Measurements from ENCODE around the gene TBC1D22A.

The TBC1D22A gene

DNA sequence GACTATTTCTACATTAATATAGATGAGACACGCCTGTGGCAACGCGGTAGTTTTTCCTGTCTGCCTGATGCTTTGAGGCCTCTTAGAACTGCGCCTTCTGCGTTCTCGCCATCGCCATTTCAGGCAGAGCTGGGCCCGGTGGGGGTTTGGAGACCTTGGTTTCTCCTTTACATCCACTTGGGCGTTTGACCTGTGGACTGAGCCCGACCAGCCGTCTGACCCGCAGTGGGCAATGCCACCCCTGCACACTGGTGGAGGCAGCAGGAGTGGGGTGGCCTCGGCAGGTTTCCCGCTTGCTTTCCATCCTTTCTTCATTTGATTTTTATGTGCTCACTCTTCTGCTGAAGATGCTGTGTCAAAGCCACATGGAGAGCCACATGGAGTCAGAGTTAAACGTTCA lies 130.4 kb downstream of the TBC1D22A start:
- no peak overlapping the region for H3K23ac ChIP-seq (ENCODE audit: low read length)
- no peak for DNase-seq
- no peak overlapping the region for H2AK5ac ChIP-seq (ENCODE audit: low read length)
- H3K79me1 ChIP-seq (ENCODE audit: low read length) = no peaks in the 10 kb centered on the region
- no peak overlapping the region for H2BK15ac ChIP-seq (replicated peaks; ENCODE audit: low read depth)
- H3K18ac ChIP-seq (ENCODE audit: low read length) = no peak overlapping the region
- H3K4ac ChIP-seq (ENCODE audit: low read depth, low read length) = no peak overlapping the region
- H3K56ac ChIP-seq (ENCODE audit: low read length) = no peak overlapping the region
- no peak overlapping the region for H2BK5ac ChIP-seq (ENCODE audit: low read length)
- no peak overlapping the region for H3K4me2 ChIP-seq (ENCODE audit: low read length)
- H4K5ac ChIP-seq (ENCODE audit: low read length) = no peak overlapping the region
- no peak overlapping the region for H2BK120ac ChIP-seq (ENCODE audit: low read depth, low read length)
- H3K27me3 ChIP-seq (ENCODE audit: insufficient read depth, low read length, poor library complexity) = no peaks in the 10 kb centered on the region
- H3K9ac ChIP-seq (ENCODE audit: low read length) = no peak overlapping the region
- H3K36me3 ChIP-seq (ENCODE audit: control insufficient read depth, insufficient read depth, low read length) = no peaks in the 10 kb centered on the region
- no peaks in the 10 kb centered on the region for H3K79me2 ChIP-seq (ENCODE audit: control insufficient read depth, insufficient read depth, low read length)
- no CpG with 5 or more reads among the region's 15 CpGs for WGBS (ENCODE audit: extremely low coverage, insufficient coverage, low lambda C conversion rate)
- H4K8ac ChIP-seq (ENCODE audit: low read depth, low read length) = no peak overlapping the region
- H3K27ac ChIP-seq (ENCODE audit: low read depth, low read length) = no peak overlapping the region
- H3K4me1 ChIP-seq (ENCODE audit: control insufficient read depth, low read depth, low read length) = no peaks in the 10 kb centered on the region
- no peak overlapping the region for H3K4me3 ChIP-seq (ENCODE audit: low read length)

GRCh38 chr22:46893281-46894020 lies 131.0 kb downstream of the TBC1D22A start:
- no peaks in the 10 kb centered on the region for H3K27me3 ChIP-seq (ENCODE audit: insufficient read depth, low read length, poor library complexity)
- no peak for DNase-seq
- H3K56ac ChIP-seq (ENCODE audit: low read length) = no peak overlapping the region
- no peaks in the 10 kb centered on the region for H3K36me3 ChIP-seq (ENCODE audit: control insufficient read depth, insufficient read depth, low read length)
- H3K23ac ChIP-seq (ENCODE audit: low read length) = no peak overlapping the region
- WGBS (ENCODE audit: extremely low coverage, insufficient coverage, low lambda C conversion rate) = no CpG with 5 or more reads among the region's 10 CpGs
- no peak overlapping the region for H3K4ac ChIP-seq (ENCODE audit: low read depth, low read length)
- H2BK120ac ChIP-seq (ENCODE audit: low read depth, low read length) = no peak overlapping the region
- no peak overlapping the region for H2BK5ac ChIP-seq (ENCODE audit: low read length)
- H3K79me1 ChIP-seq (ENCODE audit: low read length) = no peaks in the 10 kb centered on the region
- no peak overlapping the region for H3K27ac ChIP-seq (ENCODE audit: low read depth, low read length)
- H4K5ac ChIP-seq (ENCODE audit: low read length) = no peak overlapping the region
- no peak overlapping the region for H2AK5ac ChIP-seq (ENCODE audit: low read length)
- no peaks in the 10 kb centered on the region for H3K4me1 ChIP-seq (ENCODE audit: control insufficient read depth, low read depth, low read length)
- no peak overlapping the region for H3K9ac ChIP-seq (ENCODE audit: low read length)
- no peak overlapping the region for H3K4me3 ChIP-seq (ENCODE audit: low read length)
- H3K79me2 ChIP-seq (ENCODE audit: control insufficient read depth, insufficient read depth, low read length) = no peaks in the 10 kb centered on the region
- H2BK15ac ChIP-seq (replicated peaks; ENCODE audit: low read depth) = no peak overlapping the region
- no peak overlapping the region for H4K8ac ChIP-seq (ENCODE audit: low read depth, low read length)
- H3K18ac ChIP-seq (ENCODE audit: low read length) = no peak overlapping the region
- no peak overlapping the region for H3K4me2 ChIP-seq (ENCODE audit: low read length)

GRCh38 chr22:46894081-46894671 lies 131.7 kb downstream of the TBC1D22A start:
- DNase-seq = no peak
- no peaks in the 10 kb centered on the region for H3K79me1 ChIP-seq (ENCODE audit: low read length)
- WGBS (ENCODE audit: extremely low coverage, insufficient coverage, low lambda C conversion rate) = no CpG with 5 or more reads among the region's 12 CpGs
- no peaks in the 10 kb centered on the region for H3K27me3 ChIP-seq (ENCODE audit: insufficient read depth, low read length, poor library complexity)
- H3K4ac ChIP-seq (ENCODE audit: low read depth, low read length) = no peak overlapping the region
- no peak overlapping the region for H3K27ac ChIP-seq (ENCODE audit: low read depth, low read length)
- H3K56ac ChIP-seq (ENCODE audit: low read length) = no peak overlapping the region
- H3K79me2 ChIP-seq (ENCODE audit: control insufficient read depth, insufficient read depth, low read length) = no peaks in the 10 kb centered on the region
- H3K23ac ChIP-seq (ENCODE audit: low read length) = no peak overlapping the region
- H3K9ac ChIP-seq (ENCODE audit: low read length) = no peak overlapping the region
- H3K18ac ChIP-seq (ENCODE audit: low read length) = no peak overlapping the region
- H4K5ac ChIP-seq (ENCODE audit: low read length) = no peak overlapping the region
- H3K4me2 ChIP-seq (ENCODE audit: low read length) = no peak overlapping the region
- H2AK5ac ChIP-seq (ENCODE audit: low read length) = no peak overlapping the region
- no peak overlapping the region for H2BK15ac ChIP-seq (replicated peaks; ENCODE audit: low read depth)
- H3K4me3 ChIP-seq (ENCODE audit: low read length) = no peak overlapping the region
- H3K4me1 ChIP-seq (ENCODE audit: control insufficient read depth, low read depth, low read length) = no peaks in the 10 kb centered on the region
- no peak overlapping the region for H2BK120ac ChIP-seq (ENCODE audit: low read depth, low read length)
- H3K36me3 ChIP-seq (ENCODE audit: control insufficient read depth, insufficient read depth, low read length) = no peaks in the 10 kb centered on the region
- H2BK5ac ChIP-seq (ENCODE audit: low read length) = no peak overlapping the region
- H4K8ac ChIP-seq (ENCODE audit: low read depth, low read length) = no peak overlapping the region

DNA sequence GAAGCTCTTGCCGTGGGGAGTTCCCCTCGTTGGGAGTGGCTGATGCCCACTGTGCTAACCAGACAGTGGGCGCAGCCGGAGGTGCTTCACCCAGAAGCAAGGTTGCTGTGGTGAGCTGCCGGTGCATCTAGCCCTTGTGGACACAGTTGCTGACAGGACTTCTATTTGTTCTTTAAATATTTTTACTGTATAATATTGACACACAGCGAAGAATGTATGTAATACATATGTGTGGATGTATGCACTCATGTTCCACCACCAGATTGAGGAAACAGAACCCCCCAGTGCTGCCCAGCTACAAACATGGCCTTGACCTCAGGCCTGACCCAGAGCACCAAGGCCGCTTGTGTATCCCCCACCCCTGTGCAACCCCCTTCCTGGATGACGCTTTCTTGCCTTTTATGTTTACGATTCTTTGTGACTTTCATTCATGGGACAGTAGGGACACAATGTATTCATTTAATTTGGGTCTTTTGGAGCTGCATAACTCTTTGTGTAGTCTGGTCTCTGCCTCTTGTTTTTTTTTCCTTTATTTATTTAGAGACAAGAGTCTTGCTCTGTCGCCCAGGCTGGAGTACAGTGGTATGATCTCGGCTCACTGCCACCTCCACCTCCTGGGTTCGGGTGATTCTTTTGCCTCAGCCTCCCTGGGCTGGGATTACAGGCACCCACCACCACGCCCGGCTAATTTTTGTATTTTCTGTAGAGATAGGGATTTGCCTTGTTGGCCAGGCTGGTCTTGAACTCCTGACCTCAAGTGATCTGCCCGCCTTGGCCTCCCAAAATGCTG lies 132.6 kb downstream of the TBC1D22A start:
- Histone ChIP-seq H2BK15ac (replicated peaks; ENCODE audit: low read depth) (no peak overlapping the region), H4K8ac (ENCODE audit: low read depth, low read length) (no peak overlapping the region), H3K79me1 (ENCODE audit: low read length) (no peaks in the 10 kb centered on the region), H3K4me3 (ENCODE audit: low read length) (no peak overlapping the region), H3K27ac (ENCODE audit: low read depth, low read length) (no peak overlapping the region), H3K56ac (ENCODE audit: low read length) (no peak overlapping the region), H3K4ac (ENCODE audit: low read depth, low read length) (no peak overlapping the region), H3K9ac (ENCODE audit: low read length) (no peak overlapping the region), H3K27me3 (ENCODE audit: insufficient read depth, low read length, poor library complexity) (no peaks in the 10 kb centered on the region), H3K4me2 (ENCODE audit: low read length) (no peak overlapping the region), H2BK120ac (ENCODE audit: low read depth, low read length) (no peak overlapping the region), H3K36me3 (ENCODE audit: control insufficient read depth, insufficient read depth, low read length) (no peaks in the 10 kb centered on the region), H3K79me2 (ENCODE audit: control insufficient read depth, insufficient read depth, low read length) (no peaks in the 10 kb centered on the region), H3K18ac (ENCODE audit: low read length) (no peak overlapping the region), H2AK5ac (ENCODE audit: low read length) (no peak overlapping the region), H3K23ac (ENCODE audit: low read length) (no peak overlapping the region), H3K4me1 (ENCODE audit: control insufficient read depth, low read depth, low read length) (no peaks in the 10 kb centered on the region), H2BK5ac (ENCODE audit: low read length) (no peak overlapping the region), H4K5ac (ENCODE audit: low read length) (no peak overlapping the region)
- WGBS (ENCODE audit: extremely low coverage, insufficient coverage, low lambda C conversion rate) = no CpG with 5 or more reads among the region's 15 CpGs
- no peak for DNase-seq

DNA sequence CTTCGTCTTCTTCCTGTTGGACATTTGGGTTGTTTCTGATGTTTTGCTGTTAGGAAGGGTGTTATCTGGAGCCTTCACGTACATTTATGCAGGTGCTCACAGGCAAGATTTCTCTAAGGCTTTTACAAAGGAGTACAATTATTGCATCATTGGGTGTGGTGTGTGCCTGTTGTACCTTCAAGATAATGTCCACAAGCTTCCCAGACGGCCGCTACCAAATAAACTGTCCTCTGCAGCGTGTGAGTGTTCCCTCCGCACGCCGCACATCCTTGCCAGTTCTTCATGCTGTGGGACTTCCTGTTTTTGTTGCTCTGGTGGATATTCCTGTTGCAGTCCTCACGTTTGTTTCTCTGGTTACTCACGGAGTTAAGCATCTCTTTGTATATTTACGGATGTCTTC lies 133.3 kb downstream of the TBC1D22A start:
- Histone ChIP-seq H3K4me1 (ENCODE audit: control insufficient read depth, low read depth, low read length) (no peaks in the 10 kb centered on the region), H3K79me2 (ENCODE audit: control insufficient read depth, insufficient read depth, low read length) (no peaks in the 10 kb centered on the region), H2BK5ac (ENCODE audit: low read length) (no peak overlapping the region), H3K36me3 (ENCODE audit: control insufficient read depth, insufficient read depth, low read length) (no peaks in the 10 kb centered on the region), H3K56ac (ENCODE audit: low read length) (no peak overlapping the region), H3K4me2 (ENCODE audit: low read length) (no peak overlapping the region), H2BK15ac (replicated peaks; ENCODE audit: low read depth) (no peak overlapping the region), H3K18ac (ENCODE audit: low read length) (no peak overlapping the region), H4K5ac (ENCODE audit: low read length) (no peak overlapping the region), H4K8ac (ENCODE audit: low read depth, low read length) (no peak overlapping the region), H2BK120ac (ENCODE audit: low read depth, low read length) (no peak overlapping the region), H3K23ac (ENCODE audit: low read length) (no peak overlapping the region), H3K4me3 (ENCODE audit: low read length) (no peak overlapping the region), H3K27ac (ENCODE audit: low read depth, low read length) (no peak overlapping the region), H3K4ac (ENCODE audit: low read depth, low read length) (no peak overlapping the region), H3K9ac (ENCODE audit: low read length) (no peak overlapping the region), H2AK5ac (ENCODE audit: low read length) (no peak overlapping the region), H3K79me1 (ENCODE audit: low read length) (no peaks in the 10 kb centered on the region), H3K27me3 (ENCODE audit: insufficient read depth, low read length, poor library complexity) (no peaks in the 10 kb centered on the region)
- WGBS (ENCODE audit: extremely low coverage, insufficient coverage, low lambda C conversion rate) = no CpG with 5 or more reads among the region's 11 CpGs
- no peak for DNase-seq

Measured in mesendoderm (in vitro differentiated cells).